Thymus (tissue), 11 donors: ENCODE data around the gene MYCBP. TPM values are rescaled to one million over a fixed set of nuclear protein-coding genes. Genes with fewer than 3 reads are reported as not detected.

ENCODE experiments used
- DNase-seq, 9 donors: peaks; one replicate each; pipeline ENCODE4 v3.0.0-alpha.2; 2013; ENCODE audit warnings: low spot score in 9 of 9, low read depth in 6 of 9, missing footprints in 1 of 9
- H3K27ac ChIP-seq, 2 donors: one replicate each; pipeline ENCODE4 v1.5.1; 2013; ENCODE audit warnings: control low read depth in 1 of 2, low read depth in 1 of 2, low read length in 1 of 2, mild to moderate bottlenecking in 1 of 2, moderate library complexity in 1 of 2
- H3K27me3 ChIP-seq, 2 donors: one replicate each; pipeline ENCODE4 v1.5.1; 2013; ENCODE audit warnings: low read length in 1 of 2; ENCODE audit not compliant: control insufficient read depth in 2 of 2, insufficient read depth in 1 of 2
- H3K36me3 ChIP-seq, 2 donors: one replicate each; pipeline ENCODE4 v1.5.1; 2013; ENCODE audit warnings: low read length in 1 of 2, mild to moderate bottlenecking in 1 of 2, moderate library complexity in 1 of 2; ENCODE audit not compliant: control insufficient read depth in 2 of 2, insufficient read depth in 2 of 2
- H3K4me1 ChIP-seq, 2 donors: one replicate each; pipeline ENCODE4 v1.5.1; 2013; ENCODE audit warnings: low read length in 2 of 2; ENCODE audit not compliant: control insufficient read depth in 2 of 2, insufficient read depth in 2 of 2
- H3K4me3 ChIP-seq, 2 donors: one replicate each; pipeline ENCODE4 v1.5.1; 2013; ENCODE audit warnings: low read length in 2 of 2, control low read depth in 1 of 2, mild to moderate bottlenecking in 1 of 2
- H3K9me3 ChIP-seq, 2 donors: one replicate each; pipeline ENCODE4 v1.5.1; 2013; ENCODE audit warnings: low read length in 1 of 2, mild to moderate bottlenecking in 1 of 2; ENCODE audit not compliant: control insufficient read depth in 2 of 2, insufficient read depth in 1 of 2
- WGBS: extraction: QIAGEN DNeasy Blood & Tissue Kit; methylation state at CpG from one replicate; pipeline ENCODE4 v1.1.7; 2013; 5-methylcytosine and 5-hydroxymethylcytosine counted together
- polyA plus RNA-seq: library from polyadenylated mRNA; stranded (reverse); fragments of 200-250 nt; gene quantifications from one replicate; pipeline ENCODE4 v1.2.3, GENCODE V29; 2013
- total RNA-seq: library from RNA; stranded (reverse); fragments of 120-200 nt; gene quantifications from one replicate; pipeline ENCODE4 v1.2.4, GENCODE V29; 2013
- donor health status: healthy.

Gene MYCBP
- total and polyA plus RNA-seq, 2 donors = 15.6 to 21.2 TPM

GRCh38 chr1:38834221-38834782, 38.8 kb downstream of the MYCBP start:
- Histone ChIP-seq H3K9me3 (no peaks in the 10 kb centered on the region), H3K27ac (no peak overlapping the region)

GRCh38 chr1:38833146-38833545, 40.0 kb downstream of the MYCBP start:
- no peak for DNase-seq
- Histone ChIP-seq H3K4me3 (no peak overlapping the region), H3K27ac (no peak overlapping the region), H3K9me3 (no peaks in the 10 kb centered on the region), H3K36me3 (peaks cover 0 to 4% of the 10 kb centered on the region in 2 donors), H3K4me1 (no peaks in the 10 kb centered on the region), H3K27me3 (peaks cover 0 to 12% of the 10 kb centered on the region in 2 donors)
- WGBS = 89% methylated on average over 3 of the region's 3 CpGs

More at GRCh38 chr1:38834221-38834782, 38.8 kb downstream of the MYCBP start:
- H3K27me3 ChIP-seq = peaks cover 0 to 9% of the 10 kb centered on the region in 2 donors
- peaks cover 6 to 9% of the 10 kb centered on the region in 2 donors for H3K36me3 ChIP-seq
- H3K4me1 ChIP-seq = no peaks in the 10 kb centered on the region
- no peak overlapping the region for H3K4me3 ChIP-seq
- WGBS = 51% methylated on average over 3 of the region's 3 CpGs
- no peak for DNase-seq

GRCh38 chr1:38832370-38832734, 40.8 kb downstream of the MYCBP start:
- no peaks in the 10 kb centered on the region for H3K36me3 ChIP-seq
- no peak for DNase-seq
- WGBS = 94% methylated on average over 3 of the region's 3 CpGs
- H3K27me3 ChIP-seq = peaks cover 0 to 15% of the 10 kb centered on the region in 2 donors
- no peaks in the 10 kb centered on the region for H3K4me1 ChIP-seq
- H3K27ac ChIP-seq = no peak overlapping the region
- no peaks in the 10 kb centered on the region for H3K9me3 ChIP-seq
- no peak overlapping the region for H3K4me3 ChIP-seq

GRCh38 chr1:38831731-38832369, 41.3 kb downstream of the MYCBP start:
- Histone ChIP-seq H3K27me3 (peaks cover 0 to 15% of the 10 kb centered on the region in 2 donors), H3K27ac (no peak overlapping the region), H3K4me3 (no peak overlapping the region), H3K4me1 (no peaks in the 10 kb centered on the region), H3K9me3 (no peaks in the 10 kb centered on the region), H3K36me3 (no peaks in the 10 kb centered on the region)
- 98% methylated on average over 6 of the region's 6 CpGs for WGBS
- DNase-seq = no peak

GRCh38 chr1:38829368-38829767, 43.8 kb downstream of the MYCBP start:
- no peak for DNase-seq
- Histone ChIP-seq H3K27me3 (peaks cover 2 to 29% of the 10 kb centered on the region in 2 donors), H3K9me3 (no peaks in the 10 kb centered on the region), H3K4me3 (no peak overlapping the region), H3K27ac (no peak overlapping the region), H3K4me1 (no peaks in the 10 kb centered on the region), H3K36me3 (no peaks in the 10 kb centered on the region)
- WGBS = 90% methylated on average over 1 of the region's 1 CpG

GRCh38 chr1:38827318-38827717, 45.8 kb downstream of the MYCBP start:
- Histone ChIP-seq H3K27ac (no peak overlapping the region), H3K36me3 (no peaks in the 10 kb centered on the region), H3K4me3 (no peak overlapping the region), H3K4me1 (no peaks in the 10 kb centered on the region), H3K9me3 (no peaks in the 10 kb centered on the region), H3K27me3 (peaks cover 5 to 34% of the 10 kb centered on the region in 2 donors)
- DNase-seq = no peak
- WGBS = 94% methylated on average over 2 of the region's 2 CpGs

GRCh38 chr1:38826886-38827285, 46.3 kb downstream of the MYCBP start:
- Histone ChIP-seq H3K27ac (no peak overlapping the region), H3K4me1 (no peaks in the 10 kb centered on the region), H3K4me3 (no peak overlapping the region), H3K36me3 (no peaks in the 10 kb centered on the region), H3K27me3 (peaks cover 7 to 37% of the 10 kb centered on the region in 2 donors), H3K9me3 (no peaks in the 10 kb centered on the region)
- no peak for DNase-seq

GRCh38 chr1:38826262-38826661, 46.9 kb downstream of the MYCBP start:
- Histone ChIP-seq H3K27ac (no peak overlapping the region), H3K36me3 (no peaks in the 10 kb centered on the region), H3K27me3 (peaks cover 7 to 37% of the 10 kb centered on the region in 2 donors), H3K4me1 (no peaks in the 10 kb centered on the region), H3K9me3 (no peaks in the 10 kb centered on the region), H3K4me3 (no peak overlapping the region)
- no peak for DNase-seq
- WGBS = 97% methylated on average over 3 of the region's 3 CpGs

- peaks cover 38 to 71% of the 10 kb centered on the region in 2 donors for H3K27me3 ChIP-seq
- peaks cover 2 to 9% of the 10 kb centered on the region in 2 donors for H3K9me3 ChIP-seq
- no peak overlapping the region for H3K4me3 ChIP-seq
- no peak overlapping the region for H3K27ac ChIP-seq
- no peak for DNase-seq
- no peaks in the 10 kb centered on the region for H3K36me3 ChIP-seq
- peaks cover 0 to 4% of the 10 kb centered on the region in 2 donors for H3K4me1 ChIP-seq
- WGBS = 74% methylated on average over 1 of the region's 1 CpG
Observed at GRCh38 chr1:38820860-38821259, 52.3 kb downstream of the MYCBP start.
